OCI-LY3 (cell line): ENCODE measurements around the gene C12orf42.

Experiments
- CTCF ChIP-seq: fragments of 200-600, 300-600 bp; sonication (generic); IDR thresholded peaks from 2 replicates; pipeline ENCODE4 v1.5.1; 2014; ENCODE audit warnings: antibody characterized with exemption, low read length, low read depth
- EZH2phosphoT487 ChIP-seq: fragments of 200-600 bp; shearing (Covaris generic); IDR thresholded peaks from 2 replicates; pipeline ENCODE4 v1.6.1; 2018; ENCODE audit warnings: antibody characterized with exemption, mixed run types, low read depth

- TF ChIP-seq CTCF: no peak
- no peak for TF ChIP-seq EZH2phosphoT487
Observed at GRCh38 chr12:103333676-103334075, 162.1 kb downstream of the C12orf42 start.
